Upper lobe of left lung (tissue), 4 donors: ENCODE results near the gene FYB1.

Experiments used
- EP300 ChIP-seq, 4 donors: sonication (generic); formaldehyde crosslinking; IDR thresholded peaks; one replicate each; pipeline ENCODE4 v1.5.1; 2017; ENCODE audit warnings: antibody characterized with exemption in 4 of 4, control low read depth in 2 of 4
- POLR2A ChIP-seq, 4 donors: fragments of 450-650 bp; IDR thresholded peaks; one replicate each; pipeline ENCODE4 v1.5.1; 2016 to 2017; ENCODE audit warnings: antibody characterized with exemption in 4 of 4, mild to moderate bottlenecking in 2 of 4
- POLR2AphosphoS5 ChIP-seq, 2 donors: sonication (generic); formaldehyde crosslinking; IDR thresholded peaks; one replicate each; pipeline ENCODE4 v1.5.1; 2017; ENCODE audit warnings: antibody characterized with exemption in 2 of 2
- TF ChIP-seq, protein P1 (sequence below), 6 experiments: fragments of 450-650 bp in 4 of 6; fragments of 200-600 bp in 2 of 6; sonication (generic) in 2 of 6; IDR thresholded peaks; one replicate each; pipeline ENCODE4 v1.5.1; 2016 to 2019; ENCODE audit warnings: antibody characterized with exemption in 6 of 6

DNA sequence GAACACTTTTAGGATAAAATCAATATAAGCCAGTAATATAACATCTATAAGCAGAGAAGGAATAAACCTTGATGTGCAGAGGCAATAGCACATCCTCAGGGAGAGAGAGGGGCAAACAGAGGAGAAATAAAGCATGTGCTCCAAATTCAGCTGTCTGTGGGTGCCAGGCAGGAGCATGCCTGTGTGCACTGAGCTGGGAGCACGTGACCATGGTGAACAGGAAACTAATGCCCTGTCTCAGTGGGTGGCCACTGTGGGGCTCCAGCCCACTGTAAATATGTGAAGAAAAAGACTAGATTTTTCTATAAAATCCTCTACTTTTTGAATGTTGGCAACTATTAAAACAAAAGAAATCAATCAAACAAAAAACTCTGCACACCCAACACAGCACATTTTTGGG is 55.3 kb downstream of the FYB1 start:
- TF ChIP-seq, protein P1, sequence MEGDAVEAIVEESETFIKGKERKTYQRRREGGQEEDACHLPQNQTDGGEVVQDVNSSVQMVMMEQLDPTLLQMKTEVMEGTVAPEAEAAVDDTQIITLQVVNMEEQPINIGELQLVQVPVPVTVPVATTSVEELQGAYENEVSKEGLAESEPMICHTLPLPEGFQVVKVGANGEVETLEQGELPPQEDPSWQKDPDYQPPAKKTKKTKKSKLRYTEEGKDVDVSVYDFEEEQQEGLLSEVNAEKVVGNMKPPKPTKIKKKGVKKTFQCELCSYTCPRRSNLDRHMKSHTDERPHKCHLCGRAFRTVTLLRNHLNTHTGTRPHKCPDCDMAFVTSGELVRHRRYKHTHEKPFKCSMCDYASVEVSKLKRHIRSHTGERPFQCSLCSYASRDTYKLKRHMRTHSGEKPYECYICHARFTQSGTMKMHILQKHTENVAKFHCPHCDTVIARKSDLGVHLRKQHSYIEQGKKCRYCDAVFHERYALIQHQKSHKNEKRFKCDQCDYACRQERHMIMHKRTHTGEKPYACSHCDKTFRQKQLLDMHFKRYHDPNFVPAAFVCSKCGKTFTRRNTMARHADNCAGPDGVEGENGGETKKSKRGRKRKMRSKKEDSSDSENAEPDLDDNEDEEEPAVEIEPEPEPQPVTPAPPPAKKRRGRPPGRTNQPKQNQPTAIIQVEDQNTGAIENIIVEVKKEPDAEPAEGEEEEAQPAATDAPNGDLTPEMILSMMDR (IDR thresholded peaks at IDR 0.05), result no peak
- TF ChIP-seq POLR2AphosphoS5 (IDR thresholded peaks at IDR 0.05) (no peak), POLR2A (IDR thresholded peaks at IDR 0.05) (no peak), EP300 (IDR thresholded peaks at IDR 0.05) (no peak)
